ENCODE data around the gene MRPL39.
"Not testable (repeated sequence)": the region's sequence is repeated elsewhere in the genome, so short reads cannot be mapped to it uniquely, and the experiment has no call there.

MRPL39 gene

DNA sequence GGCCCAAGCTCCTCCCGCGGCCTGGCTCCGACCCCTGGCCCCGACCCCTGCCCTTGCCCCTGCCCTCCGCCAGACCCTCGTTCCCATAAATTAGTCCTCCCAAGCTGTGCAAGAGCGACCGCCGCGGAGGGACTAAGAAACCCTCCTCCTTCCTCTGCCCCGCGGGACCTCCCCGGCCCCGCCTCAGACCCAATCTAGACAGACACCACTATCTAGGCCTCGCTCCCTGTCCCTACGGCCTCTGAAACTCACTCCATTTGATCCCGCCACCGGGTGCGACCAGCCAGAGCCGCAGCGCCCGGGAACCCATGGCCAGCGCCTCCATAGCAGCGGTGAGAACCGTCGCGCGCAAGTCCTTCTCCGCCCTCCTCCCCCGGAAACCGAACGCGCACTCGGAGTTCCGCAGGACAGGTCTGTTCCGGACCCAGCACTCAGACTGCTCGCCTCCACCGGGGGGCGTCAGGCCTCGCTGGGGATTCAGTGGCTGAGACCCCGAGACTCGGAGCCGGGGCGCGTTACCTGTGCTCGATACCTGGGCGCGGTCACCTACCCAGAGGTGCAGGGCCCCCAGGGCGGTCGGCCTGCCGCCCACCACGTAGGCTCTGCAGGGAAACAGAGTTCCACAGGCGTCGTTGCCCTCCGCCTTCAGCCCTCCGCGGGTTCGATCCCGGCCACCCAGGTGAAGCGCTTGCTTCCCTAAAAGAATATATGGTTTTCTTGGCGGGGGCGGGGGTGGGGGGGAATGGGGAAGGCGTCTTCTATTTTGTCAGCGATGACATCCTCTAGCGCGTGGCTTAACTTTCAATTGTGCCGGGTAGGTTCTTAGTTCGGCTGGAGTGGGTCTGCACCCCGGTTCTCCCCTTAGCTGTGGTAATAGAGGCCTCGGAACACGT is at the start of gene MRPL39:
Gene MRPL39 (minus strand): TSS at position 331 of the 893 bp plus-strand sequence. CDS start 6 bp downstream, at position 325.
- DNase-seq (ENCODE audit: low read depth) = peak; percentile 78

- DNase-seq (ENCODE audit: low read depth) = no peak
Observed at GRCh38 chr21:25656412-25656811, 49.1 kb upstream of the MRPL39 start.

- no peak for DNase-seq (ENCODE audit: low read depth)
Observed at GRCh38 chr21:25649146-25649545, 41.9 kb upstream of the MRPL39 start.

DNA sequence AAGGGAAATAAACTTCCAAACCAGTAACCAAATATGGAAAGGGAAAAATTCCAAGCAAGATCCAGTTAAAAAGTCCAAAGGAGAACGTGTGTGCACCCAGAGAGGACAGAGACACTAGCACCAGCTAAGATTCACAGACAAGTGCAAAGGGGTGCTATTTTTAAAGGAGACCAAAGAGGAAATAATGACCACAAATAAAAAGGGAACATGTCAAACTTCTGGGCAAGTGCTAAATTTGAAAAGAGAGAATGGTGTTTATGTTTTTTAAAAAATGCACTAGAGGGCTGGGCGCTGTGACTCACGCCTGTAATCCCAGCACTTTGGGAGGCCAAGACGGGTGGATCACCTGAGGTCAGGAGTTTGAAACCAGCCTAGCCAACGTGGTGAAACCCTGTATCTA is 40.4 kb upstream of the MRPL39 start:
- DNase-seq (ENCODE audit: low read depth) = no peak

DNA sequence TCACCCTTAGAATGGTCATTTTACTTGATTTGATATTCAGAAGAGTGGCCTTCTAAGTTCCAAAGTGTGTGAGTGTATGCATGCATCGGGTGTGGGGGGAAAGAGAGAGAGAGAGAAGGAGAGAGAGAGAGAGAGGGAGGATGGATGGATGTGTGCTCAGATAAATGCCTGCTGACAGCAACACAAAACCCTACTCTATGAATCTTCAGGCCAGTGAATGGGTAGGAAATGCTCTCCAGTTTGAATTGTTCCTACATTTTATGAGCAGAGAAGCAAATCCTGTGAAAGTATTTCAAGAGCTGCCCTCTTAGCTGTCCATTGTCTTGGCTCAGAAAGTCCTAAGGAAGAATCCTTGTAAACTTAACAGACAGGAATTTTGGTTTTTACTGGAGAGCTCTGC is 39.2 kb upstream of the MRPL39 start:
- DNase-seq (ENCODE audit: low read depth) = no peak

DNA sequence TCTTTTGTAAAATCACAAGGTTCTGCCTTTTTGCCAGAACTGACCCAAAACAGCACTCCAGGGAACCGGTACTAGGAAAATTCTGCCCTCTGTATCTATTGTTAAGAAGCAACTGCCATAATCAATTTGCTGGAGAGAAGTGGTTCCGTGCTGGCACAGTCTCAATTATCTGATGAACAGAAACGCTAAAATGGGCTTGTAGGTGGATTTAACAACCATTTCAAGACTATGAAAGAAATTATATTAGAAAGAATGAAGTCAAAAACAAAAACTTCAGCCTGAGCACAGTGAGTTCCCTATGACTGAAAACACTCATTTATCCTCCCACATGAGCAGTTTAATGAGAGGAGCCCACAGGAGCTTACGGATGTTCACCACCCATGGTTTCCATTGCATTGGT is 36.2 kb upstream of the MRPL39 start:
- DNase-seq (ENCODE audit: low read depth) = no peak

DNA sequence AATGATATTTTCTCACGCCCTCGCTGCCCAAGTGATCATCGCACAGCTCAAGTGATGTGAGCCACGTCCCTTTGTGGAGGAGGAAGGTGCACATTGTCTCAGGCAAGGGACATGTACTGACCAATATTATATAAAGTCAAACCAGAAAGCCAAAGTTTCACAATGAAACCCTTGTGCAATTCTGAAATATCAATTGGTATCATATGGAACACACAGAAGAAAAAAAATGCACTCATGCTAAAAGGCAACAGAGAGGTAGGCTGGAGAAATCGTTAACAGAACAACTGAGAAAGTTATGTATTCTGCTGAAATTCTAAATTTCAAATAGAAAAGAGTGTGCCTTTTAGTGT is 33.6 kb upstream of the MRPL39 start:
- DNase-seq (ENCODE audit: low read depth) = no peak

DNA sequence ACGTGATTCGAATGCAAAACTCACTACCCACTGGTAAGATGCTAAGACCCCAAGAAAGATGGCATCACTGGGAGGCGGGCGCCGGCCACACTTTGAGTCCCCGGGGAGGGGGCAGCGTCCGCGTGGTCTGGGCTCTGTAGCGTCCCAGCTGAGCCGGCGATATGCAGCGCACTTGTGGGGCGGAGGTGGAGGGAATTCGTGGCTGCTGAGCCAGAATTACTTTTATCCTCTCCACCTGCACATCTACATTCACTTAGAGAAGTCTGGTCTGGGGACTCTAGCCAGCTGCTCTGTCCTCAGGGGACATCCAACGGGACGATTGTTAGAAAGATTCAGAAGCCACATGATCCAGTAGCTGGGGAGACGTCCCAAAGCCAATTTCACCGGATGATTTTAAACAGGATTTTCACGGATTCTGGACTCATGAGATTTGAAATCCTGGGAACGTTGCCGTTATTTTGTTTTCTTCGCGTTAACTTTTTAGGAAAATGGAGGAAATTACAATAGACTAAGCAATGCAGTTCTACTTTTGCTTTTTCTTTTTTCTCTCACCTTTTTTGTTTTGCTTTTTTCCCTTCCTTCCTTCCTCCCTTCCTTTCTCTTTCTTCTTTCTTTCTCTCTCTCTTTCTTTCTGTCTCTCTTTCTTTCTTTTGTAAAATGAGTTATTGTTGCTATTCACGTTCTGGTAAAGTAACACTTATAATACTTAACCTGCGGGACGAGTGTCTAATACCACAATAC is 33.1 kb upstream of the MRPL39 start:
- DNase-seq (ENCODE audit: low read depth) = no peak

- no peak for DNase-seq (ENCODE audit: low read depth)
Observed at GRCh38 chr21:25639551-25640201, 32.4 kb upstream of the MRPL39 start.

DNA sequence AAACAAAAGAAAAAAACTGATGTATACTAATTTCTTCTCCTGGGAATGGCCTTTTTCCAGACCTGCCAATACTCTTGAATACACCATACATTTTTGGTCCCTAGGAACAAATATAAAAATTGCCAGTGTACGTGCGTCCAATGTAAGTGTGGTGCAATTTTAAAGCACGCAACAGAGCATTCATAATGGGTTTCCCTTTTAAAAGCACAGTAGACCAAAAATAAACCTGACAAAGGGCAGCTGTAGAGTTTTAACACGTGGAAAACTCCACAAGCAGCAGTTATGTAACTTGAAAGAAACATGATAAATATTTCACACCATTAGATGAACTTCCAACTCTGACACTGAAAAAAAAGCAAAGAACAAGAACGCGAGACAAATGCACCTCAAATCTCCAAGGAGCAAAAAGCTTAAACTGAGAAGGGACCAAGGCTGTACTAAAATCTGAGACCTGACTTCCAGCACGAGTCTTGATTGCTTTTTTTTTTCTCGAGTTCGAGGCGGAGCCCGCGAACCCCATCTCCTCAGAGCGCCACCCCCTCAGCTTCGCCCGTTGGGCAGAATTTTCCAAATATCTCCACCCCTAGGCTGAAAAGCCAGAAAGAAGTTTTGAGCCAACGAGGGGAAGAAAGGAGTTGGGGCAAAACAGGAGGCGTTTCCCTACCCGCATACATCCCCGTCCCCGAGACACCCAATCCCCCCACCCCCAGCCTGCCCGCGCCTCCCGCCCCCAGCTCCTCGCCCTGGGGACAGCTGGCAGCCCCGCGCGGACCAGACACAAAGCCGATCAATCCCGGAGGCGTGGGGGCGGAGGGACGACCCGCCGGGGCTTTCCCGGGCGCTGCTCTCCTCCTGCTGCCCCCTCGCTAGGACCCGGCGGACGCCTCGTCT is 31.6 kb upstream of the MRPL39 start, which contains the start of gene JAM2:
Gene JAM2 (plus strand): TSS at position 599 of the 891 bp plus-strand sequence. CDS start 564 bp downstream, outside the sequence.
- no peak for DNase-seq (ENCODE audit: low read depth)

DNA sequence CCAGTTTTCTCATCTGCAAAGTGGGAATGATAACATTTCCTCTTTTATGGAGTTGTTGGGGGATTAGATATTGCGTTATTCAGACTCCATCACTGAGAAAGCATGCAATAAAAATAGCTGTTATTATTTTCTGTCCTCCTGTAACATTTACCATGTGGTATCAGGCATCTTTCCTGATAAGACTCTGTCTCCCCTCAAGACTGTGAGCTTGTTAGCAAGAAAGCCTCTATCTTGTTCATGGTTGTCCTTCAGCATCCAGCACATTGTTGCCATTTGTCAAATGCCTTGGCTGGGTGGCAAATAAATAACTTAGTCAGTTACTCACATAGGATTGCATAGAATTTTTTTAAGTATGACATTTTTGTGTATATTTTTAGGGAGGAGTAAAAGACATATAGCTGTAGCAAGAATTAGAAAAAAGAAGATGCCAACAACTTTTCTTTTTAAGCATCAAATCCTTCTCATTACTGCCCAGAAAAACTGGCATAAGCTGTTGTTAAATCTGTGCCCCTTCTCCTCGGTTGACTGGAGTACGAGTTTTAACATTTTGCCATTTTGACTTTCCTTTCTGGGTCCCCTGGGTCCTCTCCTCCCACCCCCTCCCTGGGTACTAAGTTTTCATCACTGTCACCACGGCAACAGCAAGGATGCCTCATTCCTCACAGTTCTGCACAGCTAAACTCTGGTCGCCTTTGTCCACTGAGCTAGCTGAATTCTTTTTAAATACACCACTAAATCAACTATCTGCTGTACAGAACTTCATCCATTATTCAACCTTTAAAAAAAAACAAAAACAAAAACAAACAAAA is 30.8 kb upstream of the MRPL39 start:
- no peak for DNase-seq (ENCODE audit: low read depth)

DNA sequence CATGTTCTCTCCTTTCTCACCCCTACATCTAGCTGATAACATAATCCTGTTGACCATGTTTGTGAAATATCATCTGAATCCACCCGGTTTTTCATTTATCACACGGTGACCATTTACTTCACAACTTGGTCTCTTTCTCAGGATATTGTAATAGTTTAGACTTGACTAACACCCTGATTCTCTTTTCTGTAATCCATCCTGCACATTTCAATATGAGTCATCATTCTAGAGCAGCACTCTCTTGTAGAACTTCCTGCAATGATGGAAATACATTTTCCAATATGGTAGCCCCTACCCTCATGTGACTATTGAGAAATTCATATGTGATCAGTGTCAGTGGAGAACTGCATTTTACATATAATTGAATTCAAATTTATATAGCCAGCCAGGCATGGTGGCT is 29.4 kb upstream of the MRPL39 start:
- DNase-seq (ENCODE audit: low read depth) = no peak

- no peak for DNase-seq (ENCODE audit: low read depth)
Observed at GRCh38 chr21:25635310-25635709, 28.0 kb upstream of the MRPL39 start.

GRCh38 chr21:25632296-25632695 is 25.0 kb upstream of the MRPL39 start:
- DNase-seq (ENCODE audit: low read depth) = no peak

GRCh38 chr21:25626757-25627156 is 19.5 kb upstream of the MRPL39 start:
- DNase-seq (ENCODE audit: low read depth) = no peak

GRCh38 chr21:25625776-25626555 is 18.7 kb upstream of the MRPL39 start:
- not testable (repeated sequence) for DNase-seq (ENCODE audit: low read depth)

- DNase-seq (ENCODE audit: low read depth) = no peak
Observed at GRCh38 chr21:25625036-25625435, 17.8 kb upstream of the MRPL39 start.

DNA sequence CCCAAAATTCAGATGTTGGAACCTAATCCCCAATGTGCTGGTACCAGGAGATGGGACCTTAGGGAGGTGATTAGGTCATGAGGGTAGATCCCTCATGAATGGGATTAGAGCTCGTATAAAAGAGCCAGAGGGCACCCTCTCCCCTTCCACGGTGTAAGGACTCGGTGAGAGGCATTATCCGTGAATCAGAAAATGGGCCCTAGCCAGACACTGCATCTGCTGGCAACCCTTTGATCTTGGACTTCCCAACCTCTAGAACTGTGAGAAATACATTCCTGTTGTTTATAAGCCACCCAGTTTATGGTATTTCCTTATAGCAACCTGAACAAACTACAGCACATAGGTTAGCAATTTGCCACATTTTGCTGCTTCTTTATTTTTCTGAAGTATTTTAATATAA is 17.2 kb upstream of the MRPL39 start:
- no peak for DNase-seq (ENCODE audit: low read depth)

DNA sequence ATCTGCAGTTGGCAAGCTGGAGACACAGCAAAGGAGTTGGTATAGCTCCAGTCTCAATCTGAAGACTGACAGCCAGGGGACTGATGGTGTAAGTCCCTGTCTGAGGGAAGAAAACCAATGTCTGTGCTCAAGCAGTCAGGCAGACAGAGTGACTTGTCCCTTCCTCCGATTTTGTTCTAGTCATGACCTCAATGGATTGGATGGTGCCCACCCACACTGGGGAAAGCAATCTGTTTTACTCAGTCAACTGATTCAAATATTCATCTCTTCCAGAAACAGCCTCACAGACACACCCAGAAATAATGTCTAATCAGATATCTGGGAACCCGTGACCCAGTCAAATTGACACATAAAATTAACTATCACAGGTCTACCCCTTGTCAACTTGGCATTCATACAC is 11.9 kb upstream of the MRPL39 start:
- no peak for DNase-seq (ENCODE audit: low read depth)

DNA sequence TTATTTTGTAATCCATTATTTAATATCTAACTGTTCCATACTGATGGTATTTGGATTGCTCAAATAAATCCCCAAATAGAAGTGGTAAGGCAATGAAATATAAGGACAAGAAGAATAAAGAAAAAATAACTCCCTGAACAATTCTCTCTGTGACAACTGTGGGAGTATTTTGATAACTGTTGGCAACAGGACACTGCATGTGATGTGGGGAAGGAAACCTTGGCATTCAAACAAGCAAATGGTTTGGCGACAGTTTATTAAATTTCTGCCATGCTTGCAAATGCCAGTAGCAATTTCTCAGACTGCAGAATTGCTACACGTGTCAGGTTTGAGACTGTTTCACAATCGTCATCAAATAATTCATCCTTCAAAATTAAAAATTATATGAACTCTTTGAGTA is 8.6 kb upstream of the MRPL39 start:
- DNase-seq (ENCODE audit: low read depth) = no peak

Measured in activated T-helper 1 cell treated with Interleukin-2 at 50 U/mL for 16 hours (primary cell).